ENCODE data around the gene C2orf76. TPM values are rescaled to one million over a fixed set of nuclear protein-coding genes. Genes with fewer than 3 reads are reported as not detected.
A peak's percentile ranks its signal among the peaks of the same experiment; 100 is the strongest.

The C2orf76 gene
- total and polyA plus RNA-seq, 10 of the 15 experiments (the other 5 are each of a cell fraction or from before 2014, with no cell fraction given), result 14.0 to 46.1 (median 25.4) TPM

DNA sequence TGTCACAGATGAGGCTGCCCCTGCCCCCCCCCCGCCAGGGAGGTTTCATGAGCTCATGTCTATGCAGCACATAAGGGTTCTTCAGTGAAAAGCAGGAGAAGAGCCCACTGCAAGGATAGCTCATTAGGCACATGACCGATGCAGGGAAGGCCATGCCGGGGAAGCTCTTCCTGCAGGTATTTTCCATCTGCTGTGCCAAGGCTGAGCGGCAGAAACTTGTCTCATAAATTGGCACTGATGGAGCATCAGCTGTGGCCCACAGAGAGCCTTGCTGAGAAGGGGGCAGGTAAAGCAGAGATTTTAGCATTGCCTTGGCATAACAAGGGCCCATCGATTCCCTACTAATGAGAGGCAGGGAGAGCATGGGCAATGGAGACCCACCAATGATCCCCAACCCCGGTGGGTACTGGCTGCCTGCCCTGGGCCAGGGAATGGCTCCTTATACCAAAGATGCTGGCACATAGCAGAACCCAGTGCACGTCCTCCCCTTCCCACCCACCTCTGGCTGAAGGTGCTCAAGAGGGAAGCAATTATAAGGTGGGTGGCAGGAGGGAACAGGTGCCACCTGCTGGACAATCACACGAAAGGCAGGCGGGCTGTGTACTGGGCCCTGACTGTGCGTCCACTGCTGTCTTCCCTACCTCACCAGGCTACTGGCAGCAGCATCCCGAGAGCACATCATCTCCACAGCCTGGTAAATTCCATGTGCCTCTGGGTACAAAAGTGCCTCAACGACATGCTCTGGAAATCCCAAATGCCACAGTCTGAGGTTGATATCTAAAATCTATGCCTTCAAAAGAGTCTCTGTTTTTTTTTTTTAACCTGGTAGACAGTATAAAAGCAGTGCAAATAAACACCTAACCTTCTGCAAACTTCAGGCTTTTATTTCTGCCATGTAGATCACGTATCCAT lies 101.6 kb downstream of the C2orf76 start (continued):
- TF ChIP-seq BHLHE40 (IDR thresholded peaks at IDR 0.05; ENCODE audit: borderline replicate concordance in 1 of 2, low read depth in 2 of 2, low read length in 1 of 2), result peak in 1 of 2 experiments; percentile 20; a peak in 1 of 4 replicates
- TF ChIP-seq, protein P1, sequence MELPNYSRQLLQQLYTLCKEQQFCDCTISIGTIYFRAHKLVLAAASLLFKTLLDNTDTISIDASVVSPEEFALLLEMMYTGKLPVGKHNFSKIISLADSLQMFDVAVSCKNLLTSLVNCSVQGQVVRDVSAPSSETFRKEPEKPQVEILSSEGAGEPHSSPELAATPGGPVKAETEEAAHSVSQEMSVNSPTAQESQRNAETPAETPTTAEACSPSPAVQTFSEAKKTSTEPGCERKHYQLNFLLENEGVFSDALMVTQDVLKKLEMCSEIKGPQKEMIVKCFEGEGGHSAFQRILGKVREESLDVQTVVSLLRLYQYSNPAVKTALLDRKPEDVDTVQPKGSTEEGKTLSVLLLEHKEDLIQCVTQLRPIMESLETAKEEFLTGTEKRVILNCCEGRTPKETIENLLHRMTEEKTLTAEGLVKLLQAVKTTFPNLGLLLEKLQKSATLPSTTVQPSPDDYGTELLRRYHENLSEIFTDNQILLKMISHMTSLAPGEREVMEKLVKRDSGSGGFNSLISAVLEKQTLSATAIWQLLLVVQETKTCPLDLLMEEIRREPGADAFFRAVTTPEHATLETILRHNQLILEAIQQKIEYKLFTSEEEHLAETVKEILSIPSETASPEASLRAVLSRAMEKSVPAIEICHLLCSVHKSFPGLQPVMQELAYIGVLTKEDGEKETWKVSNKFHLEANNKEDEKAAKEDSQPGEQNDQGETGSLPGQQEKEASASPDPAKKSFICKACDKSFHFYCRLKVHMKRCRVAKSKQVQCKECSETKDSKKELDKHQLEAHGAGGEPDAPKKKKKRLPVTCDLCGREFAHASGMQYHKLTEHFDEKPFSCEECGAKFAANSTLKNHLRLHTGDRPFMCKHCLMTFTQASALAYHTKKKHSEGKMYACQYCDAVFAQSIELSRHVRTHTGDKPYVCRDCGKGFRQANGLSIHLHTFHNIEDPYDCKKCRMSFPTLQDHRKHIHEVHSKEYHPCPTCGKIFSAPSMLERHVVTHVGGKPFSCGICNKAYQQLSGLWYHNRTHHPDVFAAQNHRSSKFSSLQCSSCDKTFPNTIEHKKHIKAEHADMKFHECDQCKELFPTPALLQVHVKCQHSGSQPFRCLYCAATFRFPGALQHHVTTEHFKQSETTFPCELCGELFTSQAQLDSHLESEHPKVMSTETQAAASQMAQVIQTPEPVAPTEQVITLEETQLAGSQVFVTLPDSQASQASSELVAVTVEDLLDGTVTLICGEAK (IDR thresholded peaks at IDR 0.05; ENCODE audit: borderline replicate concordance), result no peak

DNA sequence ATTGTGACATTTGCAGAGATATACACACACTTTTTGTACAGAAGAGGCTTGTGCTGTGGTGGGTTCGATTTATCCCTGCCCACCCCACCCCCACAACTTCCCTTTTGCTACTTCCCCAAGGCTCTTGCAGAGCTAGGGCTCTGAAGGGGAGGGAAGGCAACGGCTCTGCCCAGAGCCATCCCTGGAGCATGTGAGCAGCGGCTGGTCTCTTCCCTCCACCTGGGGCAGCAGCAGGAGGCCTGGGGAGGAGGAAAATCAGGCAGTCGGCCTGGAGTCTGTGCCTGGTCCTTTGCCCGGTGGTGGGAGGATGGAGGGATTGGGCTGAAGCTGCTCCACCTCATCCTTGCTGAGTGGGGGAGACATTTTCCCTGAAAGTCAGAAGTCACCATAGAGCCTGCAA lies 103.0 kb downstream of the C2orf76 start:
- RAD21 ChIA-PET (ENCODE audit: unreplicated experiment), result interaction anchor here (0.6 kb wide), 1 partner anchor 121 kb away, joined by 4 read pairs; no protein-coding TSS in a partner anchor
- H3K9me3 ChIP-seq (replicated peaks; ENCODE audit: control insufficient read depth, insufficient read depth, low read length), result no peaks in the 10 kb centered on the region
- FAIRE-seq (no peak), DNase-seq (ENCODE audit: low read depth, low spot score) (no peak), ATAC-seq (no peak)
- no peak for TF ChIP-seq EGR1 (IDR thresholded peaks at IDR 0.05; ENCODE audit: borderline replicate concordance in 1 of 2, low read depth in 2 of 2, low read length in 2 of 2)
- no peak for TF ChIP-seq CBX5 (IDR thresholded peaks at IDR 0.05; ENCODE audit: low read depth)
- TF ChIP-seq CHD2 (IDR thresholded peaks at IDR 0.05; ENCODE audit: borderline replicate concordance, low read depth, low read length), result no peak
- no peak for TF ChIP-seq MTA2 (IDR thresholded peaks at IDR 0.05; ENCODE audit: low read depth)
- no peak for TF ChIP-seq MTA3 (IDR thresholded peaks at IDR 0.05; ENCODE audit: borderline replicate concordance, low read length)
- TF ChIP-seq, protein P2, sequence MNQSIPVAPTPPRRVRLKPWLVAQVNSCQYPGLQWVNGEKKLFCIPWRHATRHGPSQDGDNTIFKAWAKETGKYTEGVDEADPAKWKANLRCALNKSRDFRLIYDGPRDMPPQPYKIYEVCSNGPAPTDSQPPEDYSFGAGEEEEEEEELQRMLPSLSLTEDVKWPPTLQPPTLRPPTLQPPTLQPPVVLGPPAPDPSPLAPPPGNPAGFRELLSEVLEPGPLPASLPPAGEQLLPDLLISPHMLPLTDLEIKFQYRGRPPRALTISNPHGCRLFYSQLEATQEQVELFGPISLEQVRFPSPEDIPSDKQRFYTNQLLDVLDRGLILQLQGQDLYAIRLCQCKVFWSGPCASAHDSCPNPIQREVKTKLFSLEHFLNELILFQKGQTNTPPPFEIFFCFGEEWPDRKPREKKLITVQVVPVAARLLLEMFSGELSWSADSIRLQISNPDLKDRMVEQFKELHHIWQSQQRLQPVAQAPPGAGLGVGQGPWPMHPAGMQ (IDR thresholded peaks at IDR 0.05; ENCODE audit: borderline replicate concordance), result no peak
- TF ChIP-seq TCF7 (IDR thresholded peaks at IDR 0.05; ENCODE audit: borderline replicate concordance), result no peak
- TF ChIP-seq HDGF (IDR thresholded peaks at IDR 0.05), result no peak
- TF ChIP-seq DPF2 (IDR thresholded peaks at IDR 0.05), result no peak
- no peak for TF ChIP-seq BRCA1 (IDR thresholded peaks at IDR 0.05; ENCODE audit: low read depth, low read length)
- no peak for TF ChIP-seq NFYA (IDR thresholded peaks at IDR 0.05; ENCODE audit: borderline replicate concordance, low read depth, low read length)
- H3K4me3 ChIP-seq, result no peak overlapping the region
- POLR2A ChIA-PET, result no interaction called here
- no peak overlapping the region for H3K27ac ChIP-seq (ENCODE audit: control insufficient read depth, insufficient read depth)
- no peaks in the 10 kb centered on the region for H3K27me3 ChIP-seq (replicated peaks in 1 of 2; ENCODE audit: control insufficient read depth in 2 of 2, insufficient read depth in 2 of 2, low read length in 1 of 2)
- no peaks in the 10 kb centered on the region for H3K79me2 ChIP-seq (ENCODE audit: control insufficient read depth, insufficient read depth, low read length)
- no peak overlapping the region for H2AFZ ChIP-seq (ENCODE audit: control insufficient read depth, low read depth, low read length)
- no TSS peak for BruUV-seq (replicated peaks)
- H3K4me1 ChIP-seq (ENCODE audit: control insufficient read depth, insufficient read depth, low read length), result no peaks in the 10 kb centered on the region
- WGBS (ENCODE audit: insufficient coverage, insufficient replicate concordance, low lambda C conversion rate, missing lambda C conversion rate), result 0% methylated on average over 5 of the region's 5 CpGs
- in situ Hi-C loops (cut with MboI), result no loop called here
- H3K36me3 ChIP-seq (ENCODE audit: control insufficient read depth in 2 of 2, insufficient read depth in 2 of 2, low read length in 1 of 2), result peaks cover 0 to 2% of the 10 kb centered on the region in 2 experiments; a peak in 1 of 4 replicates
- CTCF ChIA-PET, result interaction anchor here (0.5 to 1.7 kb wide), 7 partner anchors 9 to 382 kb away, joined by 3 to 11 read pairs (median 4); no protein-coding TSS in a partner anchor
- no peak overlapping the region for H3K4me2 ChIP-seq (ENCODE audit: control insufficient read depth, insufficient read depth)
- no peak overlapping the region for H3K9ac ChIP-seq (ENCODE audit: control insufficient read depth, insufficient read depth, low read length)
- H4K20me1 ChIP-seq (ENCODE audit: control insufficient read depth, insufficient read depth), result no peaks in the 10 kb centered on the region
- intact Hi-C loops (cut with micrococcal nuclease; ENCODE audit: unreplicated experiment), result no loop called here
- SMC1A ChIA-PET (ENCODE audit: uncharacterized antibody, unreplicated experiment), result interaction anchor here (1.0 to 1.6 kb wide), 2 partner anchors 30 to 70 kb away, joined by 5 to 6 read pairs; no protein-coding TSS in a partner anchor

Measured in GM12878 (cell line).